MG63 (cell line): Measurements from ENCODE around the gene DNM3. TPM values are rescaled to one million over a fixed set of nuclear protein-coding genes. Genes with fewer than 3 reads are reported as not detected.

Experiments
- DNase-seq: peaks from one replicate; pipeline ENCODE4 v3.0.0-alpha.2; 2020
- H3K27me3 ChIP-seq: fragments of 250-450 bp; sonication (Bioruptor Pico); 2 replicates; pipeline ENCODE4 v1.5.1; 2020; ENCODE audit warnings: mild to moderate bottlenecking, moderate library complexity
- H3K36me3 ChIP-seq: fragments of 250-450 bp; sonication (Bioruptor Pico); 2 replicates; pipeline ENCODE4 v1.5.1; 2020; ENCODE audit warnings: mild to moderate bottlenecking, moderate library complexity
- H3K4me3 ChIP-seq: fragments of 250-450 bp; sonication (Bioruptor Pico); 2 replicates; pipeline ENCODE4 v1.5.1; 2020; ENCODE audit warnings: mild to moderate bottlenecking, moderate library complexity
- H3K9me3 ChIP-seq: fragments of 250-450 bp; sonication (Bioruptor Pico); 2 replicates; pipeline ENCODE4 v1.5.1; 2020; ENCODE audit warnings: mild to moderate bottlenecking, moderate library complexity
- total RNA-seq: library from RNA; depleted of rRNA; stranded (reverse); fragments of >200 nt; shearing (Covaris generic); gene quantifications from 2 replicates; pipeline ENCODE4 v1.2.3, GENCODE V29; 2014; ENCODE audit warnings: low replicate concordance

The DNM3 gene
- total RNA-seq, 1 experiment from 2014 or later: not detected

- no peaks in the 10 kb centered on the region for H3K36me3 ChIP-seq
- no peak for DNase-seq
- H3K27me3 ChIP-seq: no peaks in the 10 kb centered on the region
- H3K4me3 ChIP-seq: no peak overlapping the region
- no peaks in the 10 kb centered on the region for H3K9me3 ChIP-seq
These were observed 277.3 kb downstream of the DNM3 start for GRCh38 chr1:172118618-172119017.

GRCh38 chr1:172119184-172119583, 277.9 kb downstream of the DNM3 start:
- no peaks in the 10 kb centered on the region for H3K27me3 ChIP-seq
- H3K36me3 ChIP-seq: no peaks in the 10 kb centered on the region
- H3K9me3 ChIP-seq: no peaks in the 10 kb centered on the region
- no peak for DNase-seq
- H3K4me3 ChIP-seq: no peak overlapping the region

- Histone ChIP-seq H3K36me3 (no peaks in the 10 kb centered on the region), H3K27me3 (no peaks in the 10 kb centered on the region), H3K9me3 (no peaks in the 10 kb centered on the region), H3K4me3 (no peak overlapping the region)
- DNase-seq: no peak
These were observed 279.1 kb downstream of the DNM3 start for GRCh38 chr1:172120381-172120780.

- no peaks in the 10 kb centered on the region for H3K27me3 ChIP-seq
- H3K9me3 ChIP-seq: no peaks in the 10 kb centered on the region
- no peaks in the 10 kb centered on the region for H3K36me3 ChIP-seq
- no peak for DNase-seq
- H3K4me3 ChIP-seq: no peak overlapping the region
These were observed 279.9 kb downstream of the DNM3 start for GRCh38 chr1:172121081-172121717.

GRCh38 chr1:172122381-172122780, 281.1 kb downstream of the DNM3 start:
- Histone ChIP-seq H3K36me3 (no peaks in the 10 kb centered on the region), H3K4me3 (no peak overlapping the region), H3K27me3 (no peaks in the 10 kb centered on the region), H3K9me3 (no peaks in the 10 kb centered on the region)
- no peak for DNase-seq

- no peaks in the 10 kb centered on the region; the same call in 1 of the 2 replicates for H3K9me3 ChIP-seq
- H3K4me3 ChIP-seq: no peak overlapping the region
- H3K27me3 ChIP-seq: no peaks in the 10 kb centered on the region
- no peak for DNase-seq
- no peaks in the 10 kb centered on the region for H3K36me3 ChIP-seq
These were observed 284.0 kb downstream of the DNM3 start for GRCh38 chr1:172125250-172125649.

GRCh38 chr1:172125812-172126430, 284.6 kb downstream of the DNM3 start:
- H3K4me3 ChIP-seq: no peak overlapping the region
- no peaks in the 10 kb centered on the region for H3K36me3 ChIP-seq
- no peak for DNase-seq
- no peaks in the 10 kb centered on the region for H3K27me3 ChIP-seq
- H3K9me3 ChIP-seq: no peaks in the 10 kb centered on the region; the same call in 1 of the 2 replicates

GRCh38 chr1:172132836-172133235, 291.5 kb downstream of the DNM3 start:
- DNase-seq: no peak
- H3K4me3 ChIP-seq: no peak overlapping the region
- H3K36me3 ChIP-seq: no peaks in the 10 kb centered on the region
- H3K9me3 ChIP-seq: no peaks in the 10 kb centered on the region; the same call in 1 of the 2 replicates
- no peaks in the 10 kb centered on the region for H3K27me3 ChIP-seq

- Histone ChIP-seq H3K36me3 (peaks cover 2% of the 10 kb centered on the region), H3K4me3 (no peak overlapping the region), H3K9me3 (no peaks in the 10 kb centered on the region; the same call in 1 of the 2 replicates), H3K27me3 (no peaks in the 10 kb centered on the region)
- no peak for DNase-seq
These were observed 292.9 kb downstream of the DNM3 start for GRCh38 chr1:172134087-172134731.

- Histone ChIP-seq H3K36me3 (peaks cover 4% of the 10 kb centered on the region), H3K4me3 (no peak overlapping the region), H3K27me3 (no peaks in the 10 kb centered on the region), H3K9me3 (no peaks in the 10 kb centered on the region; the same call in 1 of the 2 replicates)
- DNase-seq: no peak
These were observed 293.9 kb downstream of the DNM3 start for GRCh38 chr1:172135076-172135672.

- no peak for DNase-seq
- H3K9me3 ChIP-seq: no peaks in the 10 kb centered on the region
- H3K4me3 ChIP-seq: no peak overlapping the region
- H3K27me3 ChIP-seq: no peaks in the 10 kb centered on the region
- peaks cover 4% of the 10 kb centered on the region for H3K36me3 ChIP-seq
These were observed 294.8 kb downstream of the DNM3 start for GRCh38 chr1:172135978-172136610.

- no peaks in the 10 kb centered on the region for H3K9me3 ChIP-seq
- H3K27me3 ChIP-seq: no peaks in the 10 kb centered on the region
- peaks cover 4% of the 10 kb centered on the region for H3K36me3 ChIP-seq
- DNase-seq: peak; percentile 11
- H3K4me3 ChIP-seq: no peak overlapping the region
These were observed 295.6 kb downstream of the DNM3 start for GRCh38 chr1:172136925-172137324.

GRCh38 chr1:172137703-172138454, 296.6 kb downstream of the DNM3 start:
- Histone ChIP-seq H3K36me3 (peaks cover 4% of the 10 kb centered on the region), H3K4me3 (no peak overlapping the region), H3K9me3 (no peaks in the 10 kb centered on the region), H3K27me3 (no peaks in the 10 kb centered on the region)
- DNase-seq: no peak

GRCh38 chr1:172138634-172139033, 297.3 kb downstream of the DNM3 start:
- no peaks in the 10 kb centered on the region for H3K9me3 ChIP-seq
- DNase-seq: no peak
- no peaks in the 10 kb centered on the region for H3K27me3 ChIP-seq
- H3K4me3 ChIP-seq: no peak overlapping the region
- peaks cover 4% of the 10 kb centered on the region for H3K36me3 ChIP-seq

GRCh38 chr1:172139196-172139595, 297.9 kb downstream of the DNM3 start:
- DNase-seq: no peak
- Histone ChIP-seq H3K9me3 (no peaks in the 10 kb centered on the region), H3K36me3 (peaks cover 4% of the 10 kb centered on the region), H3K27me3 (no peaks in the 10 kb centered on the region), H3K4me3 (no peak overlapping the region)

- peaks cover 4% of the 10 kb centered on the region for H3K36me3 ChIP-seq
- H3K27me3 ChIP-seq: no peaks in the 10 kb centered on the region
- DNase-seq: no peak
- no peaks in the 10 kb centered on the region for H3K9me3 ChIP-seq
- no peak overlapping the region for H3K4me3 ChIP-seq
These were observed 298.8 kb downstream of the DNM3 start for GRCh38 chr1:172140072-172140471.
